Measurements from ENCODE around the gene DAD1.
"Not testable (repeated sequence)": the region's sequence is repeated elsewhere in the genome, so short reads cannot be mapped to it uniquely, and the experiment has no call there.

DAD1 gene

DNA sequence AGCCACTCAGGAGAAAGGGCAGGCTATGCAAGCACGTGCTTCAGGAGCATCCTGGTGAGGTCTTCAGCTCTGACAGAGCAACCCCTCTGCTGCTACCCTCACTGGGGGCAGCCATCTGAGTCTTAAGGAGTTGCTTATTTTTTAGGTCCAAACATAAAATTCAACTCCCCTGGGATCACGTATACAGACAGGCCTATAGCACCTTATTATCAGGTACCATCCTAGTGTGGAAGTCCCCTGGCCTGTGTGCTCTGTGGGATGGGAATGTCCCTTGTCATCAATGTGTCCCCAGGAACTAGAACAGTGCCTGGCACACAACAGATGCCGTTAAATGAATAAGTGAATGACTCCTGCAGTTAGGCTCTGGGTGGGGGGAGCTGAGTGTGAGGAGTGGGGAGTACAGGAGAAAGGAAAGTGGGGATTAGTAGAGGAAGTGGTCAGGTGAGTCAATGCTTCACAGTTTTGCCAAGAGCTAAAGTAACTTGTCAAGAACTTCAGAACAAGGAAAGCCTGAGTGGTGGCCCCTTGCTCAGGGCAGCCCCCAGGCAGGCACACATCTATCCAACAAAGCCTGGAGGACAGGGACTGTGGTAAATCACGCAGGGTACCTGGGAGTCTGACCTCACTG, 33.5 kb downstream of the DAD1 start:
- no peak for DNase-seq (ENCODE audit: low spot score)
- TF ChIP-seq, protein P1, sequence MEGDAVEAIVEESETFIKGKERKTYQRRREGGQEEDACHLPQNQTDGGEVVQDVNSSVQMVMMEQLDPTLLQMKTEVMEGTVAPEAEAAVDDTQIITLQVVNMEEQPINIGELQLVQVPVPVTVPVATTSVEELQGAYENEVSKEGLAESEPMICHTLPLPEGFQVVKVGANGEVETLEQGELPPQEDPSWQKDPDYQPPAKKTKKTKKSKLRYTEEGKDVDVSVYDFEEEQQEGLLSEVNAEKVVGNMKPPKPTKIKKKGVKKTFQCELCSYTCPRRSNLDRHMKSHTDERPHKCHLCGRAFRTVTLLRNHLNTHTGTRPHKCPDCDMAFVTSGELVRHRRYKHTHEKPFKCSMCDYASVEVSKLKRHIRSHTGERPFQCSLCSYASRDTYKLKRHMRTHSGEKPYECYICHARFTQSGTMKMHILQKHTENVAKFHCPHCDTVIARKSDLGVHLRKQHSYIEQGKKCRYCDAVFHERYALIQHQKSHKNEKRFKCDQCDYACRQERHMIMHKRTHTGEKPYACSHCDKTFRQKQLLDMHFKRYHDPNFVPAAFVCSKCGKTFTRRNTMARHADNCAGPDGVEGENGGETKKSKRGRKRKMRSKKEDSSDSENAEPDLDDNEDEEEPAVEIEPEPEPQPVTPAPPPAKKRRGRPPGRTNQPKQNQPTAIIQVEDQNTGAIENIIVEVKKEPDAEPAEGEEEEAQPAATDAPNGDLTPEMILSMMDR (IDR thresholded peaks at IDR 0.05; ENCODE audit: extremely low read depth, missing control alignments): no peak

DNA sequence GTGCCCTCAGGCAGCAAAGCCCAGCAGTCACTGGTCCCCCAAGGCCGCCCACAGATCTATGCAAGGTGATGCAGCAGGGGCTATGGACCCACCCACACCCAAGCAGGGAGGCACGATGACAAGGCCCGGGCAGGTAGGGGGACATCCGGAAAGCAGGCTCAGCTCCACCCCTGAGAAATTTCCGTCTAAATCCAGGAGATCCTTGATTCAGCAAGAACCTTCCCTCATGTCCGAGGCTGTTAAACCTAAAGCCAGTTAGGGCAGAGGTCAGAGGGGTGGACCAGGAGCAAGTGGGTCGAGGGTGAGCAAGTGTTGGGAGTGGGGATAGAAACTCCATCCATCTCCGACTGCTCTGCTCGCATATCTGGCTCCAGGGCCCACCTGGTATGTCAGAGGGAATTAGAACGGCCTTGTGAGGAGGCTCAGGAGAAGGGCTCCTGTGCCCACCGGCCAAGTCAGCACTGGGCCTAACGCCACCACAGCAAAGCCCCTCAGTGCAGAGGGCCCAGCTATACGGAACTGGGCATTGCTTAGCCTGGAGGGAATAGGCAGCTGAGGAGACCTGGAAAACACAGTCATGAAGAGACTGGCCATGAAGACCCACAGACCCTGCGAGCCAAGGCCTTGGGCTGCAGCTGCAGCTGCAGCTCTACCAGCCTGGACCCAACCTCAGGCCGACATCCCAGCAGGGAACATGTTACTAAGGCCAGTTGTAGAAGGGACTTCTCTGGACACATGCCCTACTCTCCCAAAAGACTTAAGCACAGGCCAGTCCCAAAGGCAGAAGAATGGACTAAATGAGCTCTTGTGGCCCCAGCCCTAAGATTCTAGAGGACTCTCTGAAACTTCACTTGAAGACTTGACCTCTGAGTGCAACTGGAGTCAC, 34.3 kb downstream of the DAD1 start:
- no peak for DNase-seq (ENCODE audit: low spot score)
- TF ChIP-seq, protein P1 (IDR thresholded peaks at IDR 0.05; ENCODE audit: extremely low read depth, missing control alignments): no peak

DNA sequence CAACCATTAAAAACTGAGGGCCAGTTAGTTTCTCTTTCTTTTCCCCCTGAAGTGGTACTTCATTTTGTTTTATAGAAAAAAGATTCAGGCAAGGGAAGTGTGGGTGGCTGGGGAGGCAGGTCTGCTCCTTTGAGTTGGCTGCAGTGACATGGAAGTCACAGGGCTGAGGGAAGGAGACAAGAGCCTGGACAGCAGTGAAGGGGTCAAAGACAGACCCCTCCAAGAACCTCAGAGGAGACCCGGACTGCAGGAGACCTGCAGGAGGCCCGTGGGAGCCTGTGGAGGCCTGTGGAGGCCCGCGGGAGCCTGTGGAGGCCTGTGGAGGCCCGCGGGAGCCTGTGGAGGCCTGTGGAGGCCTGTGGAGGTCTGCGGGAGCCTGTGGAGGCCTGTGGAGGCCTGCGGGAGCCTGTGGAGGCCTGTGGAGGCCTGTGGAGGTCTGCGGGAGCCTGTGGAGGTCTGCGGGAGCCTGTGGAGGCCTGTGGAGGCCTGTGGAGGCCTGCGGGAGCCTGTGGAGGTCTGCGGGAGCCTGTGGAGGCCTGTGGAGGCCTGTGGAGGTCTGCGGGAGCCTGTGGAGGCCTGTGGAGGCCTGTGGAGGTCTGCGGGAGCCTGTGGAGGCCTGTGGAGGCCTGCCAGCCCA, 35.0 kb downstream of the DAD1 start:
- DNase-seq (ENCODE audit: low spot score): not testable (repeated sequence)

DNA sequence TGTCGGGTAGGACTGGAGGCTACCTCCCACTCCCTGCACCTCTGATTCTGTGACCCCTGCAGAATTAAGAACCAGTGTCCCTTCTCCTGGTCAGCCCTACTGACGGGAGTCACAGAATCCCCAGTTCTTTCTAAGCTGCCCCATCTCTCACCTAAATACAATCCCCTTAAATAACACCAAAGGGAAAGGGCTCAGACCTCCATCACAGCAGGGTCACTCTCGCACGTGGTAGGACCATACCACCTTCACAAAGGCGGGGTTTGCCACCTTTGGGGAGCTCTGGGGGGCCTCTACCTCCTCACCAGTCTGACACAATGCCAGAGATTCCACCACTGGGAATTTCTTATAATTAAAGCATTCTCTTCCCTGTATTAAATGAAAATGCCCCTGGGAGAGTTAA, 35.6 kb downstream of the DAD1 start:
- DNase-seq (ENCODE audit: low spot score): no peak
- TF ChIP-seq, protein P1 (IDR thresholded peaks at IDR 0.05; ENCODE audit: extremely low read depth, missing control alignments): no peak

DNA sequence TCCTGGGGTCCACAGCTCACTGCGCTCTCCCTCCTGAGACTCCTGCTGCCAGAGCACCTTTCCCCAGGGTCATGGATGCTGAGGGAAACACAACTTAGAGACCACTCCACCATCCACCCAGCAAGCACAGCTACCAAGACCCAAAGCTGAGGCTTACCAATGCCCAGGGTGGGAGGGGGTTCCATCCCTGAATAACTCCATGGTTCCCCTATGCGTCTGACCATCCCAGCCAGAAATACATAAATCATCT, 36.3 kb downstream of the DAD1 start:
- no peak for DNase-seq (ENCODE audit: low spot score)
- TF ChIP-seq, protein P1 (IDR thresholded peaks at IDR 0.05; ENCODE audit: extremely low read depth, missing control alignments): no peak

DNA sequence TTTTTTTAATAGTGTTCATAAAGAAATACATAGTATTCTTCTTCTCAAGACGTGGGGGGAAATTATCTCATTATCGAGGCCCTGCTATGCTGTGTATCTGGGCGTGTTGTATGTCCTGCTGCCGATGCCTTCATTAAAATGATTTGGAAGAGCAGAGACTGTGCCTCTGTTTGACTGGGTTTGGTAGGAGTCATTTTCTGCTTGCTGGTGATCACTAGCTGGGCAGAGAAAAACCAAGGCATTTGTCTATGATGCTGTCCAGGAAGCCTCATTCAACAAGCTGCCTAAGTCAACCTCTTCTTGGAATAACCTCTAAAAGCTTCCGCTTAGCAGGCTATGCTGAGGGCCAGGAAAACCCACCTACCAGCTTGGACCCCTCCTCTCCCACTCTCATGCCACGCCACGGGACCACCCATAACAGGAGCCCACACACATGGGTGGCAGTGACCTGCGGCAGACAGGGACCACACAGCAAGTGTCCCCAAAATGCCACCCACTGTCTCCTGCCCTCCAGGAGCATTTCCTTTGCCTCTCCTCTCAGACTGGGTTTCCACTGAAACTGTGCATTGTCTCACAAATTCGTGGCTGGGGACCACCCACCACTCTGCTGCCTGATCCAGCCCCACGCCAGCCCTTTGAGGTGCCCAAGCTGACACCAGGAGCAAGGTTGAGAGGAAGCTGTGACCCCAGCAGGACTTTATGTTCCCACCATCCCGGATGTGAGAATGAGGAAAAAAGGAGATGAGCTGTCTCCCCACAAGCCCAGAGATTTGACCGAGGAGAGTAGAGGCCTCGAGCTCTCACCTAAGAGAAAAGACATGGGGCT, 36.8 kb downstream of the DAD1 start:
- no peak for DNase-seq (ENCODE audit: low spot score)

DNA sequence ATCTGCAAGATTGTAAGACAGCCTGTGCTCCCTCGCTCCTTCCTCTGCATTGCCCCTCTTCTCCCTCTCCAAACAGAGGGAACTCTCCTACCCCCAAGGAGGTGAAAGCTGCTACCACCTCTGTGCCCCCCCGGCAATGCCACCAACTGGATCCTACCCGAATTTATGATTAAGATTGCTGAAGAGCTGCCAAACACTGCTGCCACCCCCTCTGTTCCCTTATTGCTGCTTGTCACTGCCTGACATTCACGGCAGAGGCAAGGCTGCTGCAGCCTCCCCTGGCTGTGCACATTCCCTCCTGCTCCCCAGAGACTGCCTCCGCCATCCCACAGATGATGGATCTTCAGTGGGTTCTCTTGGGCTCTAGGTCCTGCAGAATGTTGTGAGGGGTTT, 37.4 kb downstream of the DAD1 start:
- TF ChIP-seq, protein P1 (IDR thresholded peaks at IDR 0.05; ENCODE audit: extremely low read depth, missing control alignments): no peak
- no peak for DNase-seq (ENCODE audit: low spot score)

More for the DNA sequence above, 36.8 kb downstream of the DAD1 start:
- TF ChIP-seq, protein P1 (IDR thresholded peaks at IDR 0.05; ENCODE audit: extremely low read depth, missing control alignments): no peak

Measured in GM20000 (cell line).